Esophagus squamous epithelium (tissue), 4 donors: ENCODE data around the gene LRRC56.

Experiments
- POLR2A ChIP-seq, 4 donors: fragments of 450-650 bp; IDR thresholded peaks; one replicate each; pipeline ENCODE4 v1.6.1; 2017; ENCODE audit warnings: antibody characterized with exemption in 4 of 4, mild to moderate bottlenecking in 4 of 4, moderate library complexity in 3 of 4
- TF ChIP-seq, protein P1 (sequence below), 6 experiments: fragments of 450-650 bp in 4 of 6; fragments of 200-600 bp in 2 of 6; sonication (generic) in 2 of 6; IDR thresholded peaks; one replicate each; pipeline ENCODE4 v1.5.1; 2016 to 2019; ENCODE audit warnings: antibody characterized with exemption in 6 of 6, mild to moderate bottlenecking in 4 of 6, moderate library complexity in 4 of 6

- TF ChIP-seq, protein P1, sequence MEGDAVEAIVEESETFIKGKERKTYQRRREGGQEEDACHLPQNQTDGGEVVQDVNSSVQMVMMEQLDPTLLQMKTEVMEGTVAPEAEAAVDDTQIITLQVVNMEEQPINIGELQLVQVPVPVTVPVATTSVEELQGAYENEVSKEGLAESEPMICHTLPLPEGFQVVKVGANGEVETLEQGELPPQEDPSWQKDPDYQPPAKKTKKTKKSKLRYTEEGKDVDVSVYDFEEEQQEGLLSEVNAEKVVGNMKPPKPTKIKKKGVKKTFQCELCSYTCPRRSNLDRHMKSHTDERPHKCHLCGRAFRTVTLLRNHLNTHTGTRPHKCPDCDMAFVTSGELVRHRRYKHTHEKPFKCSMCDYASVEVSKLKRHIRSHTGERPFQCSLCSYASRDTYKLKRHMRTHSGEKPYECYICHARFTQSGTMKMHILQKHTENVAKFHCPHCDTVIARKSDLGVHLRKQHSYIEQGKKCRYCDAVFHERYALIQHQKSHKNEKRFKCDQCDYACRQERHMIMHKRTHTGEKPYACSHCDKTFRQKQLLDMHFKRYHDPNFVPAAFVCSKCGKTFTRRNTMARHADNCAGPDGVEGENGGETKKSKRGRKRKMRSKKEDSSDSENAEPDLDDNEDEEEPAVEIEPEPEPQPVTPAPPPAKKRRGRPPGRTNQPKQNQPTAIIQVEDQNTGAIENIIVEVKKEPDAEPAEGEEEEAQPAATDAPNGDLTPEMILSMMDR (IDR thresholded peaks at IDR 0.05), result no peak
- TF ChIP-seq POLR2A (IDR thresholded peaks at IDR 0.05), result no peak
These were observed 32.4 kb upstream of the LRRC56 start for GRCh38 chr11:504994-505344.
